ENCODE data around the gene XRCC2. TPM values are rescaled to one million over a fixed set of nuclear protein-coding genes. Genes with fewer than 3 reads are reported as not detected.

Gene XRCC2
- total and polyA plus RNA-seq, 2 of the 8 experiments (the other 6 are each of a cell fraction or from before 2014, with no cell fraction given), result 14.6 to 34.0 TPM

DNA sequence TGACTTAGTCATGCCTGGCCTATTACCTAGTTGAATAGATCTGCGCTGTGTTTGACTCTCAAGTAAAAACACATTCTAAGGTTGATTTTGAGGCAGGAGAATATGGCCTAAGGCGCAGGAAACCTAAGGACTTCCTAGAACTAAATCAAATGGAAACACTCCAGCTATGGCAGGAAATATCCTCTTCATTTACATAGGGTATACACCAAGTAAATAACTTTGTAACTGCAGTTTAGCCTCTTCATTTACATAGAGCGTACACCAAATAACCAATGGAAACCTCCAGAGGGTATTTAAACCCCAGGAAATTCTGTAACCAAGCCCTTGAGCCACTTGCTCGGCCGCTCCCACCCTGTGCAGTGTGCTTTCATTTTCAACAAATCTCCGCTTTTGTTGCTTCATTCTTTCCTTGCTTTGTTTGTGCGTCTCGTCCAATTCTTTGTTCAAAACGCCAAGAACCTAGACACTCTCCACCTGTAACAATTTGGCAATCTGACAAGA, 35.6 kb upstream of the XRCC2 start:
- Histone ChIP-seq H3K27me3 (replicated peaks in 1 of 4; ENCODE audit: control insufficient read depth in 3 of 4, extremely low read depth in 1 of 4, insufficient read depth in 3 of 4, low read length in 3 of 4) (no peaks in the 10 kb centered on the region), H3K79me2 (ENCODE audit: control insufficient read depth in 1 of 2, insufficient read depth in 2 of 2, low read length in 2 of 2) (no peaks in the 10 kb centered on the region), H3K23ac (ENCODE audit: insufficient read length) (no peak overlapping the region), H2AK5ac (ENCODE audit: low read depth, low read length) (no peak overlapping the region), H3K9ac (replicated peaks in 1 of 4; ENCODE audit: extremely low read depth in 1 of 4, low read depth in 3 of 4, low read length in 3 of 4) (no peak overlapping the region), H3K9me3 (ENCODE audit: insufficient read depth in 2 of 2, low read depth in 1 of 2, low read length in 1 of 2) (no peaks in the 10 kb centered on the region), H2BK20ac (ENCODE audit: low read length) (no peak overlapping the region), H2BK15ac (ENCODE audit: low read length) (no peak overlapping the region), H3K18ac (ENCODE audit: extremely low read depth, low read length) (no peak overlapping the region), H4K8ac (ENCODE audit: extremely low read depth, insufficient read depth, low read length) (no peak overlapping the region), H4K20me1 (replicated peaks in 1 of 2; ENCODE audit: control insufficient read depth in 1 of 2, insufficient read depth in 2 of 2, low read length in 2 of 2) (no peaks in the 10 kb centered on the region), H4K91ac (replicated peaks; ENCODE audit: insufficient read length, low read length) (no peak overlapping the region), H2BK12ac (ENCODE audit: low read depth, low read length) (no peak overlapping the region), H4K5ac (ENCODE audit: insufficient read length, low read depth, low read length) (no peak overlapping the region), H2BK120ac (replicated peaks; ENCODE audit: low read depth, low read length) (no peak overlapping the region), H3K4me2 (ENCODE audit: insufficient read depth in 1 of 2, low read depth in 2 of 2, low read length in 2 of 2) (no peak overlapping the region), H3K4me1 (replicated peaks in 1 of 4; ENCODE audit: control insufficient read depth in 3 of 4, insufficient read depth in 4 of 4, low read length in 3 of 4) (no peaks in the 10 kb centered on the region; a peak in 2 of 7 replicates), H2BK5ac (ENCODE audit: low read depth, low read length) (no peak overlapping the region), H3K4me3 (ENCODE audit: extremely low read depth in 1 of 4, insufficient read depth in 2 of 4, low read depth in 3 of 4, low read length in 4 of 4) (no peak overlapping the region), H3K36me3 (ENCODE audit: control insufficient read depth in 2 of 4, insufficient read depth in 4 of 4, low read length in 3 of 4) (no peaks in the 10 kb centered on the region), H3K4ac (replicated peaks; ENCODE audit: insufficient read length, low read depth, low read length) (no peak overlapping the region), H3K14ac (ENCODE audit: insufficient read length) (no peak overlapping the region), H2AFZ (ENCODE audit: low read length) (no peak overlapping the region), H3K27ac (ENCODE audit: low read depth, low read length) (no peak overlapping the region), H3K23me2 (ENCODE audit: low read depth, low read length) (no peaks in the 10 kb centered on the region), H3K56ac (replicated peaks; ENCODE audit: insufficient read length, low read depth, low read length) (no peak overlapping the region), H3K79me1 (ENCODE audit: low read depth, low read length) (no peaks in the 10 kb centered on the region)
- DNase-seq (ENCODE audit: low read depth in 1 of 2, low spot score in 2 of 2) (no peak), FAIRE-seq (no peak)
- ChIA-PET CTCF (ENCODE audit: partially characterized antibody) (interaction anchor here (1.1 kb wide), 1 partner anchor 366 kb away, joined by 3 read pairs; no protein-coding TSS in a partner anchor), POLR2A (ENCODE audit: partially characterized antibody) (no interaction called here)
- 95% methylated on average over 9 of the region's 9 CpGs; no CpG with 5 or more reads in 1 of the 2 experiments for WGBS, 2 experiments (ENCODE audit: extremely low coverage in 1 of 2, insufficient coverage in 1 of 2, insufficient read length in 1 of 2, insufficient replicate concordance in 2 of 2, low coverage in 1 of 2, low lambda C conversion rate in 2 of 2, missing lambda C conversion rate in 1 of 2)
- no peak for TF ChIP-seq POU5F1 (IDR thresholded peaks at IDR 0.05; ENCODE audit: low read depth, low read length)
- TF ChIP-seq EP300 (IDR thresholded peaks at IDR 0.05; ENCODE audit: borderline replicate concordance in 1 of 2, low read depth in 2 of 2, low read length in 2 of 2), result no peak
- TF ChIP-seq POLR2A (IDR thresholded peaks at IDR 0.05; ENCODE audit: control extremely low read depth in 1 of 2, low read depth in 2 of 2, low read length in 2 of 2), result no peak

Data from H1 (cell line).